HG03558 (cell line): Measurements from ENCODE around the gene SYMPK.

Source experiments
- ATAC-seq: cut with Tn5 transposase; IDR thresholded peaks from one replicate; pipeline ENCODE4 v1.9.1; 2021; ENCODE audit warnings: moderate number of reproducible peaks; ENCODE audit not compliant: unreplicated experiment; ENCODE audit errors: extremely low read depth

Gene SYMPK

DNA sequence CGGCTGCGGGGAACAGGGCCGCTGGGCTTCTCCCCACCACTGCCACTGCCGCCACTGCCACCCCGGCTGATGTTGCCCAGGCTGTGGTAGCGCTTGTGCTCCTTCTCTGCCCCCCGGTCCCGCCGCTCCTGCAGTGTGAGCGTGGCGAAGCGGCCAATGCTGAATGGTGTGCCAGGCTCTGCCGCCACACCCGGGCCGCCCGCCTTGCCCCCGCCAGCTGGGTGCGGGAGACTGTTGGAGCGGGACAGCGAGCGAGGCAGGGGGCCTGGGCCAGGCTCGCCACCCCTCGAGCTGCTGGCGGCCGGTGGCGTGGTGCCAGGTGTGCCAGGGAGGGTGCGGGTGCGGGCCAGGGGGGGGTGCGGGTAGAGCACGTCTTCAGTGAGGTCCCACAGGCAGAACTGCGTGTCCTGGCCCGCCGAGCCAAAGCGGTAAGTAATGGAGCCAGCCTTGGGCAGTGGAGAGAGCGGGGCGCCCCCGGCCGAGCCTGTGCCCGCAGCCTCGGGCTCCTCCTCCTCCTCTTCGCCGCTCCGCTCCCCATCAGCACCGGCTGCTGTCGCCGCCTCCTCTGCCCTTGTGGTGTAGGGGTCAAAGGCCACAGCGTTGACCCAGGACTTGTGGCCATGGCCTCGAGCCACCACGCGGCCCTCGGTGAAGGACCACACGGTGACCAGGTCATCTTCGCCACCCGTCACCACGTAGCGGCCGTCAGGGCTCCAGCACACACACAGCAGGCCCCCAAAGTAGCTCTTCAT lies 77.0 kb downstream of the SYMPK start:
- ATAC-seq: no peak

DNA sequence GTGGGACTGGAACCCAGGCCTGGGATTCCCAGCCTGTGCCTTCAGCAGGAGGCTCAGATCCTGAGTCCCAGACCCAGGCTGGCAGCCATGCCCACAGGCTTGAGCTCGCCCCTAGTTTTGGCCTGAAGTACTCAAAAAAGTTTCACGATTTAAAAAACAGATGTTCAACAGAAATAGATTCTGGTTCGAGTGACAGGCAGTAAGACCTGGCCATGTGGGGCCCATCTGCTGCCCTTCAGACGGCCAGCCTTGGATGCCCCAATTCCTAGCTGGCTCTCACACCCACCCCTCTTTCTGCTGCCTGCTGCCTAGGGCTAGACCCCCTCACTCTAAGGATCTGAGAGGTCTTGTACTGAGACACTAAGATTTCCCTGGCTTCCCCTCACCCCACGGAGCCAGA lies 77.8 kb downstream of the SYMPK start:
- ATAC-seq: no peak

DNA sequence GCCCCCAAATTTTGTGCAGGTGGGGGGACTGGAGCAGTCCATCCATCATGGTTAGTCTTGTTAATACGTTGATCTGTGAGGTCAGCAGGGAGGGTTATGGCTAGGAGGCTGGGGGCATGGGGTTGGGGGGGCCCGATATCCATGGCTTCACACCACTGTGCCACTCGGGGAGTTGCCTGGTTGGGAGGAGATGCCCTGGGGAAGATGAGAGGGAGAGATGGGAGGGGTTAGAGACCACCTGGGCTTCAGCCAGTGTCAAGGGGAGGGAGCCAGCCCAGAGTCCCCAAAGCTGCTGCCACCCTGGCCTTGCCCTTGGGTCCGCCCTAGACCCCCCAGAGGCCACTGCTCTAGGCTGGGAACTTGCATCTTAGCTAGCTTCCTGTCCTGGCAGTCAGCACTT lies 78.9 kb downstream of the SYMPK start:
- ATAC-seq: no peak

DNA sequence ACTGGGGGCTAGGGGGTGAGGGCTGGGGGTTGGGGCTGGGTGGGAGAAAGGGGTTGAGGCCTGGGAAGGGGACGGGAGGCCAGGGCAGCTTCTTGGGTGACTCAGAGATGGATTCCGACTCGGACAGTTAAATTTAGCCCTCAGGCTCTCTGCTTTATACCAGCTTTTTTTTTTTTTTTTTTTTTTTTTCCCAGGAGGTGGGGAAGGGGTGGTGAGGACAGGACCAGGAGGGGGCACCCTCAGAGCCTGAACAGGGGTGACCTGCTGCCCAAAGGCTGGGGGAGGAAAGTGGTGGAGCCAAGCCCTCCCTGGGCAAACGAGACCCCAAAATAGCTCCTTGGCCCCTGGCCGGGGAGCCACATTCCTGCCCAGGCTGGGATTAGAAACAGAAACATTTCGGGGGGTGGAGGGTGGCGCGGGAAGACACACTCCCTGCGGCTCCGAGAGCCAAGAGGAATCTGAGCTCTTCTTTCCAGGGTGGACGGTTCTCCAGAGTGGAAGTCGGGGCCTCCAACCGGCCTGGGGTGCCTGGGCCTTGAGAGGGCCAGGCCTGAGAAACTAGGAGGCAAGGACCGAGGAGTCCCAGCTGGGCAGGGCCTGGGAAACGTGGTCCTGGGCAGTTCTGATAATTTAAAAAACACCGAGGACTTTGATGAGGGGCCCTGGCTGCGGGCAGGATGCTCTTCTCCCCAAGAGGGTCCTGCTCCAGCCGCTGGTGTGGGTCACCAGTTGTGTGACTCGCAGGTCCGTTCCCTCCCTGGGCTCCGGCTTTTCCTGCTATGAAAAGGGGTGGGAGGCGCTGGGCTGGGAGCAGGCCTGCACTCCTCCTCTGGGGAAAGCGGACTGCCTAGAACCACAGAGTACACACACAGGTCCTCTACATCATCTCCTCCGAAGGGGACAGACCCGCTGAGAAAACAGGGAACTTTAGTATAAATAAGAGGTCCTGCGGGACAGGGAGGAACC lies 79.8 kb downstream of the SYMPK start:
- no peak for ATAC-seq

DNA sequence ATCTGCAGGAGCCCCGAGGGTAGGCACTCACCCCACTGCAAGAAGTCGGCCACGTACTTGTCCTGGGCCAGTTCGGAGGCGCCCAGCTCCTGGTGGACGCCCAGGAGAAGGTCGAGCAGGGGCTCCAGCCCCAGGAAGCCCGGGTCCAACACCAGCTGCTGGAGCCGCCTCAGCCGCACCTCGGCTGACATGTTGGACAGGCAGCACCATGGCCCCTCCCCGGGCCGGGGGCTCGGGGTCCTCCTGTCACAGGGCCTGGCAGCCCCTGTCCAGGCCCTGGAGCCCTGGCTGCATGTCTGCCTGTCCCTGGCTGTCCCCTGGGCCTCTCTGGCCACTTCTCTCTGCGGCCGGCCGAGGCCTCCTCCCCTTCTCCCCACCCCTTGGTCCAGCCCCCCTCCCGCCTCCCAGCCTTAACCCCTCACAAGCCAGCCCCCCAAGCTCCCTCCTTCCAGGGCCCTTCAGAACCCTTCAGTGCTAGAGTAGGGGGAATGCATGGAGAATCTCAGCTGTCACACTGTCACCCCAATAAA lies 80.7 kb downstream of the SYMPK start, which contains the start of gene DMPK:
Gene DMPK, minus strand, starts transcription at position 329 of the 530 bp plus-strand sequence. Its CDS starts 138 bp downstream, at position 191.
- ATAC-seq: no peak

DNA sequence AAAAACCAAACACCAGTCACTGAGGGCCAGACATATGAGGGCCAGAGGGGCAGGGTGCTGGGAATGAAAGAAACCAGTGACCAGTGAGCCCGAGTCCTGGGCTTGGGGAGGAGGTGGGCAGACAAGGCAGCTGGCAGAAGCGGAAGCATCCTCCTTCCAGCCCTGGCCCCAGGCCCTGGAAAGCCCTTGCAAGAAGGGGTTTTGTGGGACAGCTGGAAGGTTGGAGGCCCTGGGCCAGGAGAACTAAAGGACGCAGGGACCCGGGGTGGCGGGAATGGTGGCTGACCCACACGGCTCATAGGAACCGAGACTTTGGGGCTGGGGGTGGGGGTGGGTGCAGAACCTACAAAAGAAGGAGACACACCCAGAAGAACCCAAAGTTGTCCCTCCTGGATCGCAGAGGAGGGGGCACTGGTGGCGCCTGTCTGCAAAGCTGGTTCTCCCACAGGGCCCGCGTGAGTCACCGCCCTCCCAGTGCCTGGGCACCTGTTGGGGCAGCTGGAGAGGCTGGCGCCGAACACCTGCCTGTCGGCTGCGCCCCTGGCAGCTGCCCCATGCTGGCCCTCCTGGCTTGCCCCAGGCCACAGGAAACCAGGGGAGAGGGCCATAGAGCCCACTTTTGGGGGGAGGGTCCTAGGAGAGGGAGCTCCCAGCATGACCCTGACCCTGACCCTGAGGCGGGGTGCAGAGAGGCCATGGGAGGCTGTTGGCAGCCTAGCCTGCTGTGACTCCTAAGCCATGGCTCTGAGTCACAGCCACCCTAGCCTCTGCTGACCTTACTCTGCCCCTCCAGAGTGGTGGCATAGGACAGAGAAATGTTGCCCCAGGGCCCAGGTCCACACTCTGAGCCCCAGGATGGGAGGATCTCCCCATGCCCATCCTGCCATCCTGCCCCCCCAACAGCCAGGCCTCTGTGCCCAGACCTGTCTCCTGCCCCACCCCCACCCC lies 81.5 kb downstream of the SYMPK start:
- no peak for ATAC-seq

DNA sequence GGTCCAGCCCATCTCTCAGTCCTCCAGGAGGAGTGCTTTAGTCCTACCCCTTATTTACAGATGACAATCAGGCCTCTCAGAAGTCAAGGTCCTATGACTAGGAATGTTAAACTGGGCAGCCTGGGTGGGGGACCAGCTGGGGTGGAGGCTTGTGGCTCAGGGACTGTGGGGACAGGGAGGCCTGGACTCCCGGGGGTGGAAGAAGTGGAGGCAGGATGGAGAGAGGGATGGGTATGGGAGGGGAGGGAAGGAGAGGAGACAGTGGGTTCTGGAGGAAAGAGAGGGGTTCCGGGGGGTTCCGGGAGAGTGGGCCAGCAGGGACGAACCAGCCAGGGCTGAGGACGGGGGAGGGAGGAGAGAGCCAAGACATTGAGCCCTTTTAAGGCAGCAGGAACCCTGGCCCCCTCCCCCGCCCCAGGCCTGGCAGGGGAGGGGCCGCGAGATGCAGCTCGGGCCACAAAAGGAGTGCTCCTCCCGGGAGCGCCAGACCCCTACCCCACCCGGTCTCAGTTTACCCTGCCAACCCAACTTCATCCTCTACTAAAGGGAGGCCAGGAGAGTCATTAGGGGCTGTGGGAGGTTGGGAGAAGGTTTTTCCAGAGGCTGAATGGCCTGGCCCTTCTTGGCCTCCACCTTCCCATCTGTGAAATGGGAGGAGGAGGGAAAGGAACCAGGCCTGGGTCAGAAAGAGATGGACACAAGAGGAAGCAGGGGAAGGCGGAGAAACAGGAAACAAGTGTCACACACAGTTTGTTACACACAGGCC lies 82.3 kb downstream of the SYMPK start:
- no peak for ATAC-seq

DNA sequence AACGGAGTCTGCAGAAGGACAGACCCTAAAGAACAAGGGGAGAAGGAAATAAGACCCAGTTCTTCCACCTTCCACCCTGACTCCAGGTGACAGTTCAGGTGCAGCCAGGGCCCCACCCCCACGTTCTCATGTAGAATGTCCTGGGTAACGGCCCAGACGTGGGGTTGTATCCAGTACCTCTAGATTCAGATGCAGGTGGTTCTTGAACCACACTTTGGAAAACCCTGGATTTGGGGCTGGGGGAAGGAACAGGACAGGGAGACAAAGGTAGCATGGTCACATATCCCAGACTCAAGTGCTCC lies 82.8 kb downstream of the SYMPK start:
- ATAC-seq: no peak

DNA sequence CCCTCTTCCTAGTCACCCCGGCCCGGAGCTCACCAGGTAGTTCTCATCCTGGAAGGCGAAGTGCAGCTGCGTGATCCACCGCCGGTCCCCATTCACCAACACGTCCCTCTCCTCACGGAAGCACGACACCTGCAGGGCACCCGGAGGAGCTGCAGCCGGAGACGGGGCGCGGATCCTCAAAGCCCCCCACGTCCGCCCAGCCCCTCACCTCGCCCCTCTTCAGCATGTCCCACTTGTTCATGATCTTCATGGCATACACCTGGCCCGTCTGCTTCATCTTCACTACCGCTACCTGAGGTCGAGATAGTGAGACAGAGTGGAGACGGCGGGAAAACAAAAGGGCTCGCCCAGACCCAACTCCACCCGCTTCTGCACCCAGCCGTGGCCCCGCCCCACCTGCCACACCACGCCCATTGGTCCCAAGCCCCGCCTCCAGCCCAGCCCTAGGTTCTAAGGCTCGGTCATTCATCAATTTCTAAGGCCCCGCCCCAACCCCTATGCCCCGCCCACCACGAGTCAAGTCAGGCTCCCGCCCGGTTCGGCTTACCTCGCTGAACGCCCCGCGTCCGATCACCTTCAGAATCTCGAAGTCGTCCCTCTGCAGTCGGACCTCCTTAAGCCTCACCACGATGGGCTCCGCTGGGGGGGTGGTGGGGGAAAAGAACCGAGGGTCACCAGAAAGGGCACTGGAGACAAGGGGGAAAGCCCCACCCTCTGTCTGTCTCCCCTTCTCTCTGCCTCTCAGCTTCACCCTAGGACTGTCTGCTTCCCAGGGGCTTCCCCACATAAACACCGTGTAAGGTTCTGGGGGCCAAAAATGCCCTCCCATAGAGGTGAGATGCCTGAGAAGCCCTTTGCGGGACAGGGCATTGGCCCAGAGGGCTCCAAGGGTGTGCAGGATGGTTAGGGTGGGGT lies 83.5 kb downstream of the SYMPK start:
- ATAC-seq: no peak

DNA sequence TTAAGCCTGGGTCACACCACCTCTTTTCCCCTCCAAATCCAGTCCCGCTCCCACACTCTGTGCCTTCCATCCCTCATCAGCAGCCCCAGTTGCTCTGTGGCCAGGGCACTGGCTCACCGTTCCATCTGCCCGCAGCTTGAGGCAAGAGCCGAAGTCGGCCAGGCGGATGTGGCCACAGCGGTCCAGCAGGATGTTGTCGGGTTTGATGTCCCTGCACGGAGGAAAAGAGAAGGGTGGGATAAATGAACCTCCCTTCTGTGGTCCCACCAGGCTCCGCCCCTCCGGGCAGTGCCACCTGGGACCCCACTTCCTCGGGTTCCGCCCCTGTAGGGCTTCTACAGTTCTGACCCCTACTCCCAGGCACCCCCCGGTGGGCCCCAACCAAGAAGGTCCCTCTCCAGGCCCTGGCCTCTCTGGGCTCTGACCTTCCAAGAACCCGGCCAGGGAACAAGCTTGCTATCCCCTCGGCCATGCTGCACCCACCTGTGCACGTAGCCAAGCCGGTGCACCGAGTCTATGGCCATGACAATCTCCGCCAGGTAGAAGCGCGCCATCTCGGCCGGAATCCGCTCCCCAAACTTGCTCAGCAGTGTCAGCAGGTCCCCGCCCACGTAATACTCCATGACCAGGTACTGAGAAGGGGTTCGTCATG lies 84.8 kb downstream of the SYMPK start:
- no peak for ATAC-seq

DNA sequence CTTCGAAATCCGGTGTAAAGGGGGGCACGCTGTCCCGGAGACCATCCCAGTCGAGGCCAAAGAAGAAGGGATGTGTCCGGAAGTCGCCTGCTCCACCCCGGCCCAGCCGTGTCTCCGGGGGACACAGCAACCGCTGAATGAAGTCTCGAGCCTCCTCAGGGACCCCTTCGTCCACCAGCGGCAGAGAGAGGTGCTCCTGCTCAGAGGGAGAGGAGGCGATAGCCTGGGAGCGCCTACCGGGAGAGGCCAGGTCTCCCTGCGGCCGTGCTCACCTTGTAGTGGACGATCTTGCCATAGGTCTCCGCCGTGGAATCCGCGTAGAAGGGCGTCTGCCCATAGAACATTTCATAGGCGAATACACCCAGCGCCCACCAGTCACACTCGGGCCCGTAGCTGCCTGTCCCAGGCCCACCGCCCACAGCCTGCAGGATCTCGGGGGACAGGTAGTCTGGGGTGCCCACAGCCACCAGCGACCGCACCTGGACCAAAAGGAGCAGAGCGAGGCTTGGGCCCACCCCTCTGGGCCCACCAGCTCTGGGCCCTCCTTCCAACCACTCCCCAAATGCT lies 85.5 kb downstream of the SYMPK start:
- ATAC-seq: no peak

DNA sequence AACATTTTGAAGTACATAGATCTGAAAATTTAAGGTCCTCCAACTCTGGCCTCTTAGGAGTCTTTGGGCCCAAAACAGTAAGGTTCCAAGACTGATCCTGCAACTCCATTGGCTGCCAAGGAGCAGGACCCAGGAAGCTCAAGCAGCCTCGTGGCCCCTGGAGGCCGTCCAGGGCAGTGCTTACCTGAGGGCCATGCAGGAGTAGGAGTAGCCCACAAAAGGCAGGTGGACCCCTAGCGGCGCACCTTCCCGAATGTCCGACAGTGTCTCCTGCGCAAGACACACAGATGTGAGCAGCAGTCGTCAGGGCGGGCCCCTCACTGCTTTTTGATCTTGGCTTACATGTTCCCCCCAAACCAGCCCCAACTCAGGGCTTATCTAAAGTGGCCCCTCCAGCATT lies 88.2 kb downstream of the SYMPK start:
- ATAC-seq: no peak

DNA sequence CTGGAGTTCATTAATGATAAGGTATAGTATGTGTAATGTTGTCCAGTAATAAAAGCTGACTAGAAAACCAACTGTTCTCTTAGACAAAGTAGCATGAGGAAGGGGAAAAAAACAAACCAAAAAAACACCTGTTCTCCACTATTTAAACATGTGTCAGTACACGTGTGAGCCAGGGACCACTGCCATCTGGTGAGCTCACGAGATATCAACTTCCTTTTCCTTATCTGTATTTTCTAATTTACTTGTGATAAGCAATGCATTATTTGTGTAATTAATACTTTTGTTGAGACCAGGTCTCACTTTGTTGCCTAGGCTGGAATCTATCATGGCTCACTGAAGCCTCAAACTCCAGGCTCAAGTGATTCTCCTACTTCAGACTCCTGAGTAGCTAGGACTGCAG lies 89.6 kb downstream of the SYMPK start:
- ATAC-seq: no peak

DNA sequence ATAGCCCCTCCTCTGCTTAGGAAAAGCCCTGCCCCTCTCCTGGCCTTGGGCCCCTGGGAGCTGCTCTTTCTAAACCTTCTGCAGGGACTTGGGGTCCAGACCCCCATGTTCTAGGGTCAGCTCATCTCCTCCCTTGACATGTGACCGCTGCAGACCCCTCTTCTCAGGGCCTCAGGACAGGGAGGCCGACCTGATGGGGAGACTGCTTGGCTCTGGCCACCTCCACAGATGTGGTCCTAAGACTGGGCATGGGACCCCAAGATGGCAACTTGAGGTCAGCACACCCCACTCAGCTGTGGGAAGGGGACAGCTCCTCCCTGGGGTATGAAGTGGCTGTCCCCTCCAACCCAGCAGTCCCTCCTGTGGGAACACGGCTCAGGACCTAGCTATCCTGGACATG lies 90.0 kb downstream of the SYMPK start:
- ATAC-seq: no peak

DNA sequence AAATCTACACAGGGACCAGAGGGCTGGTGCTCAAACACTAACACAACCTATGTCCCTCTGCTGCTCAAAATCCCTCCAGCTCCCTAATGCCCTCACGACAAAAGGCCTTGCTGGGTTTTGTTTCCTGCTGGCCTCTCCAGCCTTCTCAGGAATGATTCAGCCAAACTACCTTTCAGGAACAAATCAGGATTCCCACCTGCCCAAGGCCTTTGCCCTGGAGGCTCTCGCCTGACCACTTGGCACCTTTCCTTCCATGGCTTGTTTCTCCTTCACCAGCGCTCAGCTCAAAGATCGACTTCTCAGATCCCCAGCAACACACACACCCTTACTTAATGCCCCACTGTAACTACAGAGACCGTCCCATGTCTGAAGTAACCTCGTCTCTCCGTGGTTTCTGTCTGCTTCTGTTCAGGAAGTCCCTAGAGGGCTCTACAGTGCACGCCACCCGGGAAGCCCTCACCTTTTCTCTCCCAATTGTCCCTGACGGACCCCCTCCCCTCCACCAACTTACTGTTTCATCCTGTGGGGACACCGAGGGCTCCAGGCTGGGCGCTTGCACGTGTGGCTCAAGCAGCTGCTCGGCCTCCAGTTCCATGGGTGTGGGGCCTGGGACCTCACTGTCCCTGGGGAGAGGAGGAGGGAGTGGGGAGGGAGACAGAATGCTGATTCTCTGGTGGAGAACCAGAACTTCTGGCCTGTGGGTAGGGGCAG lies 90.7 kb downstream of the SYMPK start:
- no peak for ATAC-seq

DNA sequence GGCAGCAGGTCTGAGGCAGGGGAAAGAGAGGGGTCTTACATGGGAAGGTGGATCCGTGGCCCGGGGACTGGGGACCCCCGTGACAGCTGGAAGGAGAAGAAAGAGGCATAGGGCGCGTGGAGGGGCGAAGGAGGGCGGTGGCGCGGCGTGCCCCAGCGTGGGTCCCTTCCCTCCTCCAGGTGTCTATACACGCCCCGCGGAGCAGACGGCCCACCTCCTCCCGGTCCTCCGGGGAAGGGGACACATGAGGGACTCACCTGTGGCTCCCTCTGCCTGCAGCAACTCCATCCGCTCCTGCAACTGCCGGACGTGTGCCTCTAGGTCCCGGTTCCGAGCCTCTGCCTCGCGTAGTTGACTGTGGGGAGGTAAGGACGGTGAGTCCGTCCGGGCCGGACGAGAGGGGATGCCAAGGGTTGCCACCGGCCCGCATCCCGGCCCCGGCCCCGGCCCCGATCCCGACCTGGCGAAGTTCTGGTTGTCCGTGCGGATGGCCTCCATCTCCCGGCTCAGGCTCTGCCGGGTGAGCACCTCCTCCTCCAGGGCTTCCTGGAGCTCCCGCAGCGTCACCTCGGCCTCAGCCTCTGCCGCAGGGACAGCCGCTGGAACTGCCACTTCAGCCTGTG lies 91.5 kb downstream of the SYMPK start:
- ATAC-seq: no peak
